GM19328 (cell line): ENCODE results near the gene DOLPP1.

Experiments used
- ATAC-seq: cut with Tn5 transposase; IDR thresholded peaks from one replicate; pipeline ENCODE4 v1.9.1; 2021; ENCODE audit warnings: mild to moderate bottlenecking, moderate library complexity; ENCODE audit not compliant: unreplicated experiment

The DOLPP1 gene

GRCh38 chr9:129136446-129137035, 55.6 kb downstream of the DOLPP1 start:
- ATAC-seq, result no peak

GRCh38 chr9:129137292-129138143, 56.6 kb downstream of the DOLPP1 start:
- ATAC-seq, result no peak

- no peak for ATAC-seq
These were observed 57.2 kb downstream of the DOLPP1 start for GRCh38 chr9:129138144-129138462.

- ATAC-seq, result no peak
These were observed 57.7 kb downstream of the DOLPP1 start for GRCh38 chr9:129138476-129139232.

GRCh38 chr9:129139233-129139992, 58.5 kb downstream of the DOLPP1 start:
- no peak for ATAC-seq

GRCh38 chr9:129139993-129140396, 59.1 kb downstream of the DOLPP1 start:
- ATAC-seq, result no peak
